GM19452 (cell line): Measurements from ENCODE around the gene TMEM208.

Experiments used
- ATAC-seq: cut with Tn5 transposase; IDR thresholded peaks from one replicate; pipeline ENCODE4 v1.9.1; 2021; ENCODE audit not compliant: unreplicated experiment

TMEM208 gene

GRCh38 chr16:67226804-67227566 is at the start of gene TMEM208:
TSS of gene TMEM208 (plus strand) at chr16:67227130. CDS start at chr16:67227219, 89 bp downstream.
- peak; percentile 93 for ATAC-seq

GRCh38 chr16:67177743-67178699 is 48.9 kb upstream of the TMEM208 start:
- ATAC-seq = no peak

- ATAC-seq = no peak
These were observed 47.4 kb upstream of the TMEM208 start for GRCh38 chr16:67179421-67180080.

GRCh38 chr16:67180166-67180565 is 46.8 kb upstream of the TMEM208 start:
- no peak for ATAC-seq

GRCh38 chr16:67181346-67181745 is 45.6 kb upstream of the TMEM208 start:
- ATAC-seq = no peak

GRCh38 chr16:67182288-67182687 is 44.6 kb upstream of the TMEM208 start:
- ATAC-seq = no peak

GRCh38 chr16:67183284-67183626 is 43.7 kb upstream of the TMEM208 start:
- no peak for ATAC-seq

GRCh38 chr16:67183627-67184452 is 43.1 kb upstream of the TMEM208 start, which contains the start of gene MATCAP1:
TSS of gene MATCAP1 (minus strand) at chr16:67183963. CDS start at chr16:67180610, 3,353 bp downstream.
- ATAC-seq = peak; percentile 90

- ATAC-seq = peak; percentile 10
These were observed 42.4 kb upstream of the TMEM208 start for GRCh38 chr16:67184453-67184994.

GRCh38 chr16:67184995-67185650 is 41.8 kb upstream of the TMEM208 start:
- no peak for ATAC-seq

- ATAC-seq = no peak
These were observed 41.2 kb upstream of the TMEM208 start for GRCh38 chr16:67185651-67186134.

GRCh38 chr16:67186550-67186950 is 40.4 kb upstream of the TMEM208 start:
- ATAC-seq = no peak

GRCh38 chr16:67187175-67187890 is 39.6 kb upstream of the TMEM208 start:
- no peak for ATAC-seq

GRCh38 chr16:67188323-67188722 is 38.6 kb upstream of the TMEM208 start:
- ATAC-seq = no peak

GRCh38 chr16:67188798-67189197 is 38.1 kb upstream of the TMEM208 start:
- ATAC-seq = no peak

- ATAC-seq = no peak
These were observed 36.9 kb upstream of the TMEM208 start, which contains the start of gene EXOC3L1 for GRCh38 chr16:67190041-67190440. TSS of gene EXOC3L1 (minus strand) at chr16:67190136. CDS start at chr16:67189676, 460 bp downstream.

GRCh38 chr16:67190448-67191399 is 36.2 kb upstream of the TMEM208 start:
- no peak for ATAC-seq
